ENCODE measurements around the gene ZDHHC6. TPM values are rescaled to one million over a fixed set of nuclear protein-coding genes. Genes with fewer than 3 reads are reported as not detected.

Gene ZDHHC6
- total RNA-seq, 1 experiment from 2014 or later = 35.2 TPM

DNA sequence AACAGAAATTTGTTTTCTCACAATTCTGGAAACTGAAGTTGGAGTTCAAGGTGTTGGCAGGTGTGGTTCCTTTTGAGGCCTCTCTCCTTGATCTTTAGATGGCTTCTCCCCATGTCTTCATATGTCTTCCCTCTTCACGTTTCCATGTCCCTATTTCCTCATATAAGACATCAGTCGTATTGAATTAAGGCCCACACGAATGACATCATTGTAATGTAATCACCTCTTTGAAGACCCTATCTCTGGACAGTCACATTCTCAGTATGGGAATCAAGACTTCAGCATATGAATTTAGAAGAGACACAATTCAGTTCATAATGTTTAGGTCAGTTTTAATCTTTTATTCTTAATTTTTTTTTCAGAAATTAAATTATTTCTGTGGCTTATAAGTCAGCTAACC, 20.1 kb upstream of the ZDHHC6 start:
- Histone ChIP-seq H2AK5ac (ENCODE audit: insufficient read length, low read length) (no peak overlapping the region), H4K91ac (ENCODE audit: insufficient read length, low read depth, low read length) (no peak overlapping the region), H3K9me3 (ENCODE audit: control insufficient read depth, low read depth, low read length) (no peaks in the 10 kb centered on the region), H3K18ac (ENCODE audit: insufficient read length, low read depth, low read length) (no peak overlapping the region), H4K5ac (ENCODE audit: insufficient read length, low read depth, low read length) (no peak overlapping the region), H3K4ac (ENCODE audit: low read depth, low read length) (no peak overlapping the region), H2BK12ac (ENCODE audit: insufficient read length, low read depth, low read length) (no peak overlapping the region), H3K79me2 (ENCODE audit: insufficient read depth, low read length) (no peaks in the 10 kb centered on the region), H3K4me2 (ENCODE audit: insufficient read depth, insufficient read length, low read length) (no peak overlapping the region), H2BK120ac (ENCODE audit: low read depth, low read length, poor library complexity, severe bottlenecking) (no peak overlapping the region), H3K56ac (ENCODE audit: insufficient read length, low read depth, low read length) (no peak overlapping the region), H3K79me1 (ENCODE audit: insufficient read depth, low read depth, low read length, poor library complexity, severe bottlenecking) (no peaks in the 10 kb centered on the region), H3K27me3 (ENCODE audit: insufficient read depth, low read length) (no peaks in the 10 kb centered on the region), H2BK5ac (ENCODE audit: insufficient read length, low read length) (no peak overlapping the region), H3K4me1 (ENCODE audit: insufficient read depth, low read length) (no peaks in the 10 kb centered on the region), H3K14ac (ENCODE audit: insufficient read depth, low read length) (no peak overlapping the region), H3K23ac (ENCODE audit: insufficient read length, low read depth, low read length) (no peak overlapping the region), H3K27ac (ENCODE audit: insufficient read length, low read depth, low read length) (no peak overlapping the region), H3T11ph (ENCODE audit: low read length) (no peak overlapping the region), H2BK20ac (ENCODE audit: low read depth, low read length, poor library complexity, severe bottlenecking) (no peak overlapping the region), H3K23me2 (ENCODE audit: insufficient read length, low read depth, low read length, poor library complexity, severe bottlenecking) (no peaks in the 10 kb centered on the region), H4K8ac (replicated peaks; ENCODE audit: insufficient read length, low read depth, low read length) (no peak overlapping the region), H2AFZ (ENCODE audit: low read length) (no peak overlapping the region), H2BK15ac (ENCODE audit: low read depth, low read length) (no peak overlapping the region), H4K20me1 (ENCODE audit: control insufficient read depth, insufficient read depth, insufficient read length) (no peaks in the 10 kb centered on the region), H3K9ac (ENCODE audit: extremely low read depth, insufficient read length, low read length) (no peak overlapping the region)
- H3K4me3 Mint-ChIP-seq = no peak overlapping the region
- TF ChIP-seq, protein P1, sequence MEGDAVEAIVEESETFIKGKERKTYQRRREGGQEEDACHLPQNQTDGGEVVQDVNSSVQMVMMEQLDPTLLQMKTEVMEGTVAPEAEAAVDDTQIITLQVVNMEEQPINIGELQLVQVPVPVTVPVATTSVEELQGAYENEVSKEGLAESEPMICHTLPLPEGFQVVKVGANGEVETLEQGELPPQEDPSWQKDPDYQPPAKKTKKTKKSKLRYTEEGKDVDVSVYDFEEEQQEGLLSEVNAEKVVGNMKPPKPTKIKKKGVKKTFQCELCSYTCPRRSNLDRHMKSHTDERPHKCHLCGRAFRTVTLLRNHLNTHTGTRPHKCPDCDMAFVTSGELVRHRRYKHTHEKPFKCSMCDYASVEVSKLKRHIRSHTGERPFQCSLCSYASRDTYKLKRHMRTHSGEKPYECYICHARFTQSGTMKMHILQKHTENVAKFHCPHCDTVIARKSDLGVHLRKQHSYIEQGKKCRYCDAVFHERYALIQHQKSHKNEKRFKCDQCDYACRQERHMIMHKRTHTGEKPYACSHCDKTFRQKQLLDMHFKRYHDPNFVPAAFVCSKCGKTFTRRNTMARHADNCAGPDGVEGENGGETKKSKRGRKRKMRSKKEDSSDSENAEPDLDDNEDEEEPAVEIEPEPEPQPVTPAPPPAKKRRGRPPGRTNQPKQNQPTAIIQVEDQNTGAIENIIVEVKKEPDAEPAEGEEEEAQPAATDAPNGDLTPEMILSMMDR (conservative IDR thresholded peaks at IDR 0.05) = no peak
- H3K27me3 Mint-ChIP-seq (ENCODE audit: low read depth) = no peaks in the 10 kb centered on the region
- WGBS (ENCODE audit: extremely low coverage, insufficient read length, low lambda C conversion rate) = no CpG with 5 or more reads among the region's 3 CpGs
- H3K9me3 Mint-ChIP-seq = peaks cover 6 to 8% of the 10 kb centered on the region in 2 experiments; a peak in 4 of 5 replicates
- H3K4me1 Mint-ChIP-seq = peaks cover 0 to under 1% of the 10 kb centered on the region in 2 experiments; a peak in 2 of 4 replicates
- H3K36me3 Mint-ChIP-seq (ENCODE audit: insufficient read depth in 1 of 3, low read depth in 3 of 3) = peaks cover 19 to 32% (median 25%) of the 10 kb centered on the region in 3 experiments
- H3K27ac Mint-ChIP-seq = no peak overlapping the region
- DNase-seq = no peak

All from H9 (cell line).